Measurements from ENCODE around the gene ERLEC1.
"Not testable (repeated sequence)": the region's sequence is repeated elsewhere in the genome, so short reads cannot be mapped to it uniquely, and the experiment has no call there.

Gene ERLEC1

DNA sequence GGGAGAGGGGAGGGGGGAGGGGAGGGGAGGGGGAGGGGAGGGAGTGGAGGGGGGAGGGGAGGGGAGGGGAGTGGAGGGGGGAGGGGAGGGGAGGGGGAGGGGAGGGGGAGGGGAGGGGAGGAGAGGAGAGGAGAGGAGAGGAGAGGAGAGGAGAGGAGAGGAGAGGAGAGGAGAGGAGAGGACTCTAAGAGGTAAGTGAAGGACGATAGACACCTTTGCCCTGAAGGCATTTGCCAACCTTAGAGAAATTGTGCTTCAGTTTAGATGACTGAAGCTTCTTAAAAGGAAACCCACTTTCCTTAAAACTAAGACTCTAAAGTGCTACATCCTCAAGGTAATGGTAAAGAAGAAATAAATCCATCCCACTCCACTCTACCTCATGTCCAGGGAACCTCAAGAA is 53.7 kb downstream of the ERLEC1 start:
- DNase-seq = no peak

DNA sequence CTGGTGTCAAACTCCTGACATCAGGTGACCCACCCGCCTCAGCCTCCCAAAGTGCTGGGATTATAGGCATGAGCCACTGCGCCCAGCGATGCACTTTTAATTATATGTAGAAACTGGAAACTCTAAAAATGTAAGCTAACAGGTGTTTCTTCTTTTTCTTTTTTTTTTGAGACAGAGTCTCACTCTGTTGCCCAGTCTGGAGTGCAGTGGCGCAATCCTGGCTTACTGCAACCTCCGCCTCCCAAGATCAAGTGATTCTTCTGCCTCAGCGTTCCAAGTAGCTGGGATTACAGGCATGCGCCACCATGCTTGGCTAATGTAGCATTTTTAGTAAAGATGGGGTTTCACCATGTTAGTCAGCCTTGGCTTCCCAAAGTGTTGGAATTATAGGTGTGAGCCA is 54.8 kb downstream of the ERLEC1 start:
- not testable (repeated sequence) for DNase-seq

DNA sequence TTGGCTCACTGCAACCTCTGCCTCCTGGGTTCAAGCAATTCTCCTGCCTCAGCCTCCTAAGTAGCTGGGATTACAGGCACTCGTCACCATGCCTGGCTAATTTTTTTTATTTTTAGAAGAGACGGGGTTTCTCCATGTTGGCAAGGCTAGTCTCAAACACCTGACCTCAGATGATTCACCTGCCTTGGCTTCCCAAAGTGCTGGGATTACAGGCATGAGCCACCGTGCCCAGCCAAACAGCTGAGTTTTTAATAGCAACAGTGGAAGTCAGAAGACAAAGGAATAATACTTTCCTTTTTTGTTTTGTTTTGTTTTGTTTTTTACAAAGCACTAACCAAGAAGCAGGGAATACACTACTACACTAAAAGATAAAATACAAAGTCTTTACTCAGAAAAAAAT is 56.0 kb downstream of the ERLEC1 start:
- no peak for DNase-seq

GRCh38 chr2:53843595-53843994 is 56.8 kb downstream of the ERLEC1 start:
- no peak for DNase-seq

DNA sequence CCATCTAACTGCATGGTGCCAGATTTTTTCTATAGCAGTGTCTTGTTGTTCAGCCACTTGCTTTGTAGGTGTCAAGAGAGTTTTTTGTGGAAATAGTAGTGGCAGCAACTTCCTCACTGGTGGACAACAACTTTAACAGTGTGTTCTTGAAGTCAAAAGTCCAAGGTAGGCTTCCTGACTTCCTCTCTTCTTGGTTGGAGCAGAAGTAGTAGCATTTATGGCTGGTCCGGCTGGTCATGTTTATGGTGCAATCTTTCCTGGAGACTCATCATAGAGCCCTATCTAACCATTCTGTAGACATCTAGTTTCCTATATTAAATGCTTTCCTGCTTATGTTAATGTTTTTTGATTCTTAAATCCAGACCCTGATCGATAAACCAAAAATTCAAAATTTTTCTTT is 61.2 kb downstream of the ERLEC1 start:
- no peak for DNase-seq

DNA sequence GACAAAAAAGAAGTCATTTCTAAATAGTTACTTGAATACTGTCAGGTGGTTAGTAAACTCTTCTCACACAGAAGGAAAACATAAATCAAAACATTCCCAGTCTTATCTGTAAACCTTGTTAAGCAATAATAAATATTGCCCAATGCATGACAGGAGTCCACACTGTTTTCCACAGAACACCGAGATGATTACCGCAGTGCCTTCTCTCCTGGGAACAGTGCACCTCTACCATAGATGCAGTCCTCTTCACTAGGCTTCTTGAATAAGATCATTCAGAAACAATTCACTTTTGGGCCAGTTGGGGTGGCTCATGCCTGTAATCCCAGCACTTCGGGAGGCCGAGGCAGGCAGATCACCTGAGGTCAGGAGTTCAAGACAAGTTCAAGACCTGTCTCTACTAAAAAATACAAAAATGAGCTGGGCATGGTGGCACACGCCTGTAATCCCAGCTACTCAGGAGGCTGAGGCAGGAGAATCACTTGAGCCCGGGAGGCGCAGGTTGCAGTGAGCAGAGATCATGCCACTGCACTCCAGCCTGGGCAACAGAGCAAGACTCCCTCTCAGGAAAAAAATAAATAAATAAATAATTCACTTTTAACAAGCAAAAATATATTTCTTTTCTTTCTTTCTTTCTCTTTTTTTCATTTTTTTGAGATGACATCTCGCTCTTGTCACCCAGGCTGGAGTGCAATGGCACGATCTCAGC is 64.4 kb downstream of the ERLEC1 start:
- not testable (repeated sequence) for DNase-seq

GRCh38 chr2:53852532-53852931 is 65.7 kb downstream of the ERLEC1 start:
- no peak for DNase-seq

GRCh38 chr2:53854678-53855077 is 67.8 kb downstream of the ERLEC1 start:
- no peak for DNase-seq

- no peak for DNase-seq
Observed at GRCh38 chr2:53856272-53856671, 69.4 kb downstream of the ERLEC1 start.

DNA sequence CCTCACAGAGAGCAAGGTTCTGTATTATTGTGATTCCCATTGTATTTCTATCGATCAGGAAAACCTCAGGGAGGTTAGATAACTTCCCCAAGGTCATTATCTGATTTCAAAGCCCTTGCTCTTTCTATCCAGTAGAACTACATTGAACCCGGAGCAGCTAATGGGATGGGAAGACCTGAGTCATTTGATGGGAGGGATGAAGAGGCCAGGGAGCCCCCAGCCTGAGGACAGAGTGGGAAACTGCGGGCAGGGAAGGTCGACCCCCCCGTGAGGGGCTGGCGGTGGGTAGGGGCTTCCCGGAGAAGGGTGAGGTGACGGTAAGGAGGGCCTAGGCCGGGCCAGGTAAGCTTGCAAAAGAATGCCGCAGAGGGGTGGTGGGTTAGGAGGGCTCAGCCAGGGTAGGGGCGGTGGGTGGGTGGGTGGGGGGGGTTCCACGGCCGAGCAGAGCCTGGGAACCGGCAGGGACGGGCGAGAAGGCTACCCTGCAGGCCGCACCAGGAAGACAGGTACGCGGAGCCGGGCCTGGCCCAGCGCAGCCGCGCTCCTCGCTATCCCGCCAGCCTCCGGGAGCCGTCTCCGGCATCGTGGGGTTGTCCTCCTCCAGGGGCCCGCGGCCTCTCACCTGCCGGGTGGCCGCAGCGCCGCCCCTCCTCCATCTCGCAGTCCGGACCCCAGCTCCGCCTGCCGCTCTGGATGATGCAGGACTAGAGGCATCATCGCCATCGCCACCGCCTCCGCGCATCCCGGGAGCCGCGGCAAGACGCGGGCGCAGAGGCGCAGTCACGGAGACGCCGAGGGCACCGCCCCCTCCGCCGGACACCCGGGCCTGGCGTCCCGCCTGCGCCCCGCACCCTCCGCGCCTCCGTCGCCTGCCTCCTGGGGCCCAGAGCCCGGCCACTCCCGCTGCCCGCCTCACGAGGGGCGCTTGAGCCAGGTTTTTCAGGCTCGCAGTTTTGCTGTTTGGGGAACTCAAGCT is 72.7 kb downstream of the ERLEC1 start, which contains the start of gene GPR75:
Gene GPR75, minus strand, starts transcription at position 762 of the 976 bp plus-strand sequence. CDS start 5,211 bp downstream, outside the sequence.
- DNase-seq = no peak

GRCh38 chr2:53861824-53862223 is 75.0 kb downstream of the ERLEC1 start:
- DNase-seq = no peak

- no peak for DNase-seq
Observed at GRCh38 chr2:53863538-53864227, 76.8 kb downstream of the ERLEC1 start.

GRCh38 chr2:53865264-53865663 is 78.4 kb downstream of the ERLEC1 start:
- no peak for DNase-seq

- no peak for DNase-seq
Observed at GRCh38 chr2:53865962-53866361, 79.1 kb downstream of the ERLEC1 start.

- DNase-seq = no peak
Observed at GRCh38 chr2:53867169-53867568, 80.3 kb downstream of the ERLEC1 start.

DNA sequence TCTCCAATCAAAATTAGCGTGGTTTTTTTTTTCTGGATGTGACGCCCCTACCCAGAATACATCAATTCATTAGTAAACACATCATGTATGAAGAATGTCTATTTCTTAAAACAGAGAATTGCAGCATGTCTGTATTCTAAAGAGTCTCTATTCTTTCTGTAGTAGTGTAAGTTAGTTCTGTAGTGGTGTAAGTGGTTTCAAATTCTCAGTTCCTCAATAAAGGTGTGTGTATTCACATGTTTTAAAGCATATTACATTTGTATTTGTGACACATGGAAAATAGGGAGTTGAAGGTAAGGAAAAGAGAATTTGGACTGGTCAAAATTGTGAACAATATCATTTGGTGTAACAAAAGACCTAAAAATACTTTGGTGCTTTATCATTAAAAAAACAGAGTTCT is 80.9 kb downstream of the ERLEC1 start:
- no peak for DNase-seq
